ENCODE results near the gene HTD2.

Gene HTD2

GRCh38 chr3:58359621-58360020 is 53.3 kb downstream of the HTD2 start:
- Histone ChIP-seq H3K27me3 (ENCODE audit: low read depth, low read length) (no peaks in the 10 kb centered on the region), H2AFZ (ENCODE audit: low read depth, low read length) (no peak overlapping the region), H4K20me1 (ENCODE audit: insufficient read depth, low read length) (peaks cover 12% of the 10 kb centered on the region; the same call in 1 of the 2 replicates), H3K4me3 (ENCODE audit: low read length) (no peak overlapping the region), H3K79me2 (ENCODE audit: low read length) (no peaks in the 10 kb centered on the region), H3K4me1 (ENCODE audit: low read length) (peaks cover 20% of the 10 kb centered on the region), H3K9ac (ENCODE audit: low read length) (no peak overlapping the region), H3K36me3 (replicated peaks; ENCODE audit: low read depth, low read length) (no peaks in the 10 kb centered on the region), H3K9me3 (ENCODE audit: insufficient read depth, low read length) (no peaks in the 10 kb centered on the region), H3K27ac (ENCODE audit: low read length) (no peak overlapping the region), H3K4me2 (ENCODE audit: low read length) (no peak overlapping the region)
- no peak for TF ChIP-seq EZH2phosphoT487 (IDR thresholded peaks at IDR 0.05; ENCODE audit: low read depth)
- TF ChIP-seq, protein P1, sequence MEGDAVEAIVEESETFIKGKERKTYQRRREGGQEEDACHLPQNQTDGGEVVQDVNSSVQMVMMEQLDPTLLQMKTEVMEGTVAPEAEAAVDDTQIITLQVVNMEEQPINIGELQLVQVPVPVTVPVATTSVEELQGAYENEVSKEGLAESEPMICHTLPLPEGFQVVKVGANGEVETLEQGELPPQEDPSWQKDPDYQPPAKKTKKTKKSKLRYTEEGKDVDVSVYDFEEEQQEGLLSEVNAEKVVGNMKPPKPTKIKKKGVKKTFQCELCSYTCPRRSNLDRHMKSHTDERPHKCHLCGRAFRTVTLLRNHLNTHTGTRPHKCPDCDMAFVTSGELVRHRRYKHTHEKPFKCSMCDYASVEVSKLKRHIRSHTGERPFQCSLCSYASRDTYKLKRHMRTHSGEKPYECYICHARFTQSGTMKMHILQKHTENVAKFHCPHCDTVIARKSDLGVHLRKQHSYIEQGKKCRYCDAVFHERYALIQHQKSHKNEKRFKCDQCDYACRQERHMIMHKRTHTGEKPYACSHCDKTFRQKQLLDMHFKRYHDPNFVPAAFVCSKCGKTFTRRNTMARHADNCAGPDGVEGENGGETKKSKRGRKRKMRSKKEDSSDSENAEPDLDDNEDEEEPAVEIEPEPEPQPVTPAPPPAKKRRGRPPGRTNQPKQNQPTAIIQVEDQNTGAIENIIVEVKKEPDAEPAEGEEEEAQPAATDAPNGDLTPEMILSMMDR (IDR thresholded peaks at IDR 0.05; ENCODE audit: low read depth, low read length), result no peak

- Histone ChIP-seq H3K4me2 (ENCODE audit: low read length) (no peak overlapping the region), H3K27me3 (ENCODE audit: low read depth, low read length) (no peaks in the 10 kb centered on the region), H3K9ac (ENCODE audit: low read length) (no peak overlapping the region), H2AFZ (ENCODE audit: low read depth, low read length) (no peak overlapping the region), H3K79me2 (ENCODE audit: low read length) (no peaks in the 10 kb centered on the region), H3K4me1 (ENCODE audit: low read length) (0 out of 2 replicates have a peak, but pooled peaks cover 2% of the 10 kb centered on the region), H3K27ac (ENCODE audit: low read length) (no peak overlapping the region), H3K9me3 (ENCODE audit: insufficient read depth, low read length) (no peaks in the 10 kb centered on the region), H3K4me3 (ENCODE audit: low read length) (no peak overlapping the region), H3K36me3 (replicated peaks; ENCODE audit: low read depth, low read length) (no peaks in the 10 kb centered on the region), H4K20me1 (ENCODE audit: insufficient read depth, low read length) (no peaks in the 10 kb centered on the region)
- no peak for TF ChIP-seq EZH2phosphoT487 (IDR thresholded peaks at IDR 0.05; ENCODE audit: low read depth)
- TF ChIP-seq, protein P1 (IDR thresholded peaks at IDR 0.05; ENCODE audit: low read depth, low read length), result no peak
Measured at GRCh38 chr3:58361866-58362265, 55.5 kb downstream of the HTD2 start.

GRCh38 chr3:58366699-58367098 is 60.4 kb downstream of the HTD2 start:
- no peaks in the 10 kb centered on the region for H3K36me3 ChIP-seq (replicated peaks; ENCODE audit: low read depth, low read length)

GRCh38 chr3:58369038-58369437 is 62.7 kb downstream of the HTD2 start:
- TF ChIP-seq EZH2phosphoT487 (IDR thresholded peaks at IDR 0.05; ENCODE audit: low read depth), result no peak
- TF ChIP-seq, protein P1 (IDR thresholded peaks at IDR 0.05; ENCODE audit: low read depth, low read length), result no peak
- H3K9ac ChIP-seq (ENCODE audit: low read length), result no peak overlapping the region
- no peaks in the 10 kb centered on the region for H3K9me3 ChIP-seq (ENCODE audit: insufficient read depth, low read length)
- H3K4me3 ChIP-seq (ENCODE audit: low read length), result no peak overlapping the region
- H3K4me2 ChIP-seq (ENCODE audit: low read length), result no peak overlapping the region
- H4K20me1 ChIP-seq (ENCODE audit: insufficient read depth, low read length), result no peaks in the 10 kb centered on the region
- H2AFZ ChIP-seq (ENCODE audit: low read depth, low read length), result no peak overlapping the region
- H3K27me3 ChIP-seq (ENCODE audit: low read depth, low read length), result no peaks in the 10 kb centered on the region
- no peaks in the 10 kb centered on the region for H3K36me3 ChIP-seq (replicated peaks; ENCODE audit: low read depth, low read length)
- H3K79me2 ChIP-seq (ENCODE audit: low read length), result no peaks in the 10 kb centered on the region
- H3K27ac ChIP-seq (ENCODE audit: low read length), result no peak overlapping the region
- 0 out of 2 replicates have a peak, but pooled peaks cover 1% of the 10 kb centered on the region for H3K4me1 ChIP-seq (ENCODE audit: low read length)

More at GRCh38 chr3:58366699-58367098, 60.4 kb downstream of the HTD2 start:
- no peak overlapping the region for H3K9ac ChIP-seq (ENCODE audit: low read length)
- no peaks in the 10 kb centered on the region for H3K27me3 ChIP-seq (ENCODE audit: low read depth, low read length)
- H3K79me2 ChIP-seq (ENCODE audit: low read length), result no peaks in the 10 kb centered on the region
- H2AFZ ChIP-seq (ENCODE audit: low read depth, low read length), result no peak overlapping the region
- TF ChIP-seq, protein P1 (IDR thresholded peaks at IDR 0.05; ENCODE audit: low read depth, low read length), result no peak
- TF ChIP-seq EZH2phosphoT487 (IDR thresholded peaks at IDR 0.05; ENCODE audit: low read depth), result no peak
- 0 out of 2 replicates have a peak, but pooled peaks cover 2% of the 10 kb centered on the region for H3K4me1 ChIP-seq (ENCODE audit: low read length)
- H3K4me2 ChIP-seq (ENCODE audit: low read length), result no peak overlapping the region
- no peaks in the 10 kb centered on the region for H4K20me1 ChIP-seq (ENCODE audit: insufficient read depth, low read length)
- H3K4me3 ChIP-seq (ENCODE audit: low read length), result no peak overlapping the region
- no peaks in the 10 kb centered on the region for H3K9me3 ChIP-seq (ENCODE audit: insufficient read depth, low read length)
- H3K27ac ChIP-seq (ENCODE audit: low read length), result no peak overlapping the region
